HCT116 (cell line): ENCODE measurements around the gene THSD1. TPM values are rescaled to one million over a fixed set of nuclear protein-coding genes. Genes with fewer than 3 reads are reported as not detected.

ENCODE experiments used
- CBX3 ChIP-seq: IDR thresholded peaks from 2 replicates; pipeline ENCODE4 v1.6.1; 2012; ENCODE audit warnings: low read depth
- CEBPB ChIP-seq: IDR thresholded peaks from 2 replicates; pipeline ENCODE4 v1.6.1; 2012; ENCODE audit warnings: low read depth
- CTCF ChIP-seq, 3 experiments: fragments of 200-600 bp in 1 of 3; sonication (generic) in 1 of 3; IDR thresholded peaks in 2 of 3; conservative IDR thresholded peaks in 1 of 3; 2 replicates each; pipeline ENCODE4 v1.5.1; 2012 to 2017; ENCODE audit warnings: low read depth in 2 of 3, low read length in 2 of 3, antibody characterized with exemption in 1 of 3, borderline replicate concordance in 1 of 3, control low read depth in 1 of 3, mild to moderate bottlenecking in 1 of 3, mixed read lengths in 1 of 3, mixed run types in 1 of 3, moderate library complexity in 1 of 3; ENCODE audit not compliant: insufficient read depth in 1 of 3
- EGR1 ChIP-seq: IDR thresholded peaks from 2 replicates; pipeline ENCODE4 v1.6.1; 2012; ENCODE audit warnings: low read depth
- EZH2 ChIP-seq: fragments of 200-600 bp; sonication (generic); IDR thresholded peaks from 2 replicates; pipeline ENCODE4 v1.6.1; 2017; ENCODE audit warnings: antibody characterized with exemption, mixed run types
- JUND ChIP-seq: IDR thresholded peaks from 2 replicates; pipeline ENCODE4 v1.6.1; 2012
- RAD21 ChIP-seq: IDR thresholded peaks from 2 replicates; pipeline ENCODE4 v1.6.1; 2012; ENCODE audit warnings: low read depth, mild to moderate bottlenecking
- SIN3A ChIP-seq: IDR thresholded peaks from 2 replicates; pipeline ENCODE4 v1.6.1; 2012; ENCODE audit warnings: low read depth
- SRF ChIP-seq: IDR thresholded peaks from 2 replicates; pipeline ENCODE4 v1.6.1; 2012; ENCODE audit warnings: low read depth
- ZBTB33 ChIP-seq: IDR thresholded peaks from 2 replicates; pipeline ENCODE4 v1.6.1; 2011; ENCODE audit warnings: mild to moderate bottlenecking, low read length, moderate library complexity; ENCODE audit not compliant: insufficient replicate concordance; ENCODE audit errors: extremely low read depth
- ZFX ChIP-seq: fragments of 450-650 bp; IDR thresholded peaks from 2 replicates; pipeline ENCODE4 v1.6.1; 2017
- total RNA-seq: library from RNA; stranded (reverse); gene quantifications from one replicate; pipeline ENCODE4 v1.2.1, GENCODE V29; 2021; ENCODE audit not compliant: unreplicated experiment

Gene THSD1
- total RNA-seq, 1 experiment from 2014 or later = 0.76 TPM

GRCh38 chr13:52454820-52455676, 49.1 kb upstream of the THSD1 start, which contains the start of gene CKAP2 (continued):
- TF ChIP-seq ZBTB33 = peak; percentile 16
- TF ChIP-seq CBX3 = no peak
- TF ChIP-seq SIN3A = no peak
- no peak for TF ChIP-seq JUND
- peak; percentile 77; the same call in 1 of the 2 replicates for TF ChIP-seq ZFX
- no peak for TF ChIP-seq CEBPB
- TF ChIP-seq EGR1 = no peak
- no peak for TF ChIP-seq CTCF (IDR thresholded peaks at IDR 0.05 in 2 of 3, conservative IDR thresholded peaks at IDR 0.05 in 1 of 3; ENCODE audit: borderline replicate concordance in 1 of 3, insufficient read depth in 1 of 3, low read depth in 2 of 3, low read length in 2 of 3)
- no peak for TF ChIP-seq SRF
- TF ChIP-seq EZH2 = no peak
- no peak for TF ChIP-seq RAD21
